Liver (tissue), 3 donors: ENCODE measurements around the gene GMPR2.

ENCODE experiments used
- EGR1 ChIP-seq, 2 donors: IDR thresholded peaks; 2 replicates each; pipeline ENCODE4 v1.6.1; 2016 to 2018; ENCODE audit warnings: antibody characterized with exemption in 2 of 2, low read depth in 2 of 2
- GABPA ChIP-seq, 2 donors: IDR thresholded peaks in 1 of 2; conservative IDR thresholded peaks in 1 of 2; 2 replicates each; pipeline ENCODE4 v1.6.1; 2016; ENCODE audit warnings: antibody characterized with exemption in 2 of 2, mild to moderate bottlenecking in 1 of 2, moderate library complexity in 1 of 2
- JUND ChIP-seq, 2 donors: IDR thresholded peaks; 2 replicates each; pipeline ENCODE4 v1.6.1; 2016; ENCODE audit warnings: antibody characterized with exemption in 2 of 2
- RAD21 ChIP-seq, 2 donors: IDR thresholded peaks; 2 replicates each; pipeline ENCODE4 v1.6.1; 2016; ENCODE audit warnings: antibody characterized with exemption in 2 of 2, mild to moderate bottlenecking in 2 of 2
- SP1 ChIP-seq: IDR thresholded peaks from 2 replicates; pipeline ENCODE4 v1.6.1; 2018; ENCODE audit warnings: antibody characterized with exemption, mild to moderate bottlenecking
- TF ChIP-seq, protein P1 (sequence below): fragments of 150-350 bp; IDR thresholded peaks from 2 replicates; pipeline ENCODE4 v1.5.1; 2017; ENCODE audit warnings: improper control_type of control experiment, low read depth, low read length; ENCODE audit not compliant: missing input control
- TF ChIP-seq, protein P2 (sequence below): IDR thresholded peaks from 2 replicates; pipeline ENCODE4 v1.6.1; 2016; ENCODE audit warnings: antibody characterized with exemption
- TF ChIP-seq, protein P3 (sequence below): IDR thresholded peaks from 2 replicates; pipeline ENCODE4 v1.6.1; 2016; ENCODE audit warnings: antibody characterized with exemption, mild to moderate bottlenecking
- TF ChIP-seq, protein P4 (sequence below): IDR thresholded peaks from 2 replicates; pipeline ENCODE4 v1.6.1; 2016; ENCODE audit warnings: antibody characterized with exemption
- TF ChIP-seq, protein P5 (sequence below): IDR thresholded peaks from 2 replicates; pipeline ENCODE4 v1.6.1; 2016; ENCODE audit warnings: antibody characterized with exemption
- donor health status: healthy.
- donor health status: healthy.

DNA sequence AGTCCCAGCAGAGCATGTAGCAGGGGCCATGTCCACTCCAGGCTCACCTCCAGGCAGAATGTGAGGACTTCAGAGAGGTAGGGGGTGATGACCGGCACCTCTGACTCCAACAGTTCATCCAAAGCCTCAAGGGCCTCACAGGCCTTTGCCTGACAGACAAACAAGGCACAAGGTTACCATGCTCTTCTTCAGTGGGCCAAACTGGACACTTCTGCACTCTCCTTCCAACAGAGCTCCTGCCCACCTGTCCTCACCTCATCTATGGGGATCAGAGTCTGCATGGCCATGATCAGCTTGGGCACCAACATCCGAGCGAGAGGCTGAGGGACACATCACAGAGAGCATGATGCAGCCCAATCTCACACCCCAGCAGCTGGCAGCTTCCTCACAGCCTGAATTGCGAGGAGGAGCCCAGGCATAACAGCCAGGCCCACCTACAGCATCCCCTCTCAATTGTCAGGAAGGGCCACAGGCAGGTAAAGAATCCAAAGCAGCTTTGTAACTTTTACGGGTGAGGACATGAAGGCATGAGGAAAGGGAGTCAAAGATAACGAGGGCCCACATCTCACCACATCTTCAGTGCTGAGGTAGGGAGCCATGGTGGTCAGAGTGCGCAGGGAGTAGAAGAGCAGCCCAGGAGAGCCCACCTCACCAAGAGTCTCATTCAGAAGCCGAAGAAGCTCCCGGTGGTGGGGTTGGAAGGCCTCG lies 45.7 kb upstream of the GMPR2 start:
- TF ChIP-seq RAD21 (IDR thresholded peaks at IDR 0.05), result no peak
- TF ChIP-seq, protein P1, sequence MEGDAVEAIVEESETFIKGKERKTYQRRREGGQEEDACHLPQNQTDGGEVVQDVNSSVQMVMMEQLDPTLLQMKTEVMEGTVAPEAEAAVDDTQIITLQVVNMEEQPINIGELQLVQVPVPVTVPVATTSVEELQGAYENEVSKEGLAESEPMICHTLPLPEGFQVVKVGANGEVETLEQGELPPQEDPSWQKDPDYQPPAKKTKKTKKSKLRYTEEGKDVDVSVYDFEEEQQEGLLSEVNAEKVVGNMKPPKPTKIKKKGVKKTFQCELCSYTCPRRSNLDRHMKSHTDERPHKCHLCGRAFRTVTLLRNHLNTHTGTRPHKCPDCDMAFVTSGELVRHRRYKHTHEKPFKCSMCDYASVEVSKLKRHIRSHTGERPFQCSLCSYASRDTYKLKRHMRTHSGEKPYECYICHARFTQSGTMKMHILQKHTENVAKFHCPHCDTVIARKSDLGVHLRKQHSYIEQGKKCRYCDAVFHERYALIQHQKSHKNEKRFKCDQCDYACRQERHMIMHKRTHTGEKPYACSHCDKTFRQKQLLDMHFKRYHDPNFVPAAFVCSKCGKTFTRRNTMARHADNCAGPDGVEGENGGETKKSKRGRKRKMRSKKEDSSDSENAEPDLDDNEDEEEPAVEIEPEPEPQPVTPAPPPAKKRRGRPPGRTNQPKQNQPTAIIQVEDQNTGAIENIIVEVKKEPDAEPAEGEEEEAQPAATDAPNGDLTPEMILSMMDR, result no peak
- TF ChIP-seq, protein P2, sequence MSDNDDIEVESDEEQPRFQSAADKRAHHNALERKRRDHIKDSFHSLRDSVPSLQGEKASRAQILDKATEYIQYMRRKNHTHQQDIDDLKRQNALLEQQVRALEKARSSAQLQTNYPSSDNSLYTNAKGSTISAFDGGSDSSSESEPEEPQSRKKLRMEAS, result no peak
- TF ChIP-seq, protein P3, sequence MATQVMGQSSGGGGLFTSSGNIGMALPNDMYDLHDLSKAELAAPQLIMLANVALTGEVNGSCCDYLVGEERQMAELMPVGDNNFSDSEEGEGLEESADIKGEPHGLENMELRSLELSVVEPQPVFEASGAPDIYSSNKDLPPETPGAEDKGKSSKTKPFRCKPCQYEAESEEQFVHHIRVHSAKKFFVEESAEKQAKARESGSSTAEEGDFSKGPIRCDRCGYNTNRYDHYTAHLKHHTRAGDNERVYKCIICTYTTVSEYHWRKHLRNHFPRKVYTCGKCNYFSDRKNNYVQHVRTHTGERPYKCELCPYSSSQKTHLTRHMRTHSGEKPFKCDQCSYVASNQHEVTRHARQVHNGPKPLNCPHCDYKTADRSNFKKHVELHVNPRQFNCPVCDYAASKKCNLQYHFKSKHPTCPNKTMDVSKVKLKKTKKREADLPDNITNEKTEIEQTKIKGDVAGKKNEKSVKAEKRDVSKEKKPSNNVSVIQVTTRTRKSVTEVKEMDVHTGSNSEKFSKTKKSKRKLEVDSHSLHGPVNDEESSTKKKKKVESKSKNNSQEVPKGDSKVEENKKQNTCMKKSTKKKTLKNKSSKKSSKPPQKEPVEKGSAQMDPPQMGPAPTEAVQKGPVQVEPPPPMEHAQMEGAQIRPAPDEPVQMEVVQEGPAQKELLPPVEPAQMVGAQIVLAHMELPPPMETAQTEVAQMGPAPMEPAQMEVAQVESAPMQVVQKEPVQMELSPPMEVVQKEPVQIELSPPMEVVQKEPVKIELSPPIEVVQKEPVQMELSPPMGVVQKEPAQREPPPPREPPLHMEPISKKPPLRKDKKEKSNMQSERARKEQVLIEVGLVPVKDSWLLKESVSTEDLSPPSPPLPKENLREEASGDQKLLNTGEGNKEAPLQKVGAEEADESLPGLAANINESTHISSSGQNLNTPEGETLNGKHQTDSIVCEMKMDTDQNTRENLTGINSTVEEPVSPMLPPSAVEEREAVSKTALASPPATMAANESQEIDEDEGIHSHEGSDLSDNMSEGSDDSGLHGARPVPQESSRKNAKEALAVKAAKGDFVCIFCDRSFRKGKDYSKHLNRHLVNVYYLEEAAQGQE, result no peak
- TF ChIP-seq JUND (IDR thresholded peaks at IDR 0.05), result no peak
- TF ChIP-seq EGR1 (IDR thresholded peaks at IDR 0.05; ENCODE audit: low read depth in 2 of 2), result no peak
- TF ChIP-seq, protein P4, sequence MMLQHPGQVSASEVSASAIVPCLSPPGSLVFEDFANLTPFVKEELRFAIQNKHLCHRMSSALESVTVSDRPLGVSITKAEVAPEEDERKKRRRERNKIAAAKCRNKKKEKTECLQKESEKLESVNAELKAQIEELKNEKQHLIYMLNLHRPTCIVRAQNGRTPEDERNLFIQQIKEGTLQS, result no peak
- TF ChIP-seq, protein P5, sequence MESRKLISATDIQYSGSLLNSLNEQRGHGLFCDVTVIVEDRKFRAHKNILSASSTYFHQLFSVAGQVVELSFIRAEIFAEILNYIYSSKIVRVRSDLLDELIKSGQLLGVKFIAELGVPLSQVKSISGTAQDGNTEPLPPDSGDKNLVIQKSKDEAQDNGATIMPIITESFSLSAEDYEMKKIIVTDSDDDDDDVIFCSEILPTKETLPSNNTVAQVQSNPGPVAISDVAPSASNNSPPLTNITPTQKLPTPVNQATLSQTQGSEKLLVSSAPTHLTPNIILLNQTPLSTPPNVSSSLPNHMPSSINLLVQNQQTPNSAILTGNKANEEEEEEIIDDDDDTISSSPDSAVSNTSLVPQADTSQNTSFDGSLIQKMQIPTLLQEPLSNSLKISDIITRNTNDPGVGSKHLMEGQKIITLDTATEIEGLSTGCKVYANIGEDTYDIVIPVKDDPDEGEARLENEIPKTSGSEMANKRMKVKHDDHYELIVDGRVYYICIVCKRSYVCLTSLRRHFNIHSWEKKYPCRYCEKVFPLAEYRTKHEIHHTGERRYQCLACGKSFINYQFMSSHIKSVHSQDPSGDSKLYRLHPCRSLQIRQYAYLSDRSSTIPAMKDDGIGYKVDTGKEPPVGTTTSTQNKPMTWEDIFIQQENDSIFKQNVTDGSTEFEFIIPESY, result no peak
- no peak for TF ChIP-seq GABPA (IDR thresholded peaks at IDR 0.05 in 1 of 2, conservative IDR thresholded peaks at IDR 0.05 in 1 of 2)
- TF ChIP-seq SP1, result no peak
